OCI-M2 (cell line): Measurements from ENCODE around the gene NAA15.
A peak's percentile ranks its signal among the peaks of the same experiment; 100 is the strongest.
"Not testable (repeated sequence)": the region's sequence is repeated elsewhere in the genome, so short reads cannot be mapped to it uniquely, and the experiment has no call there.

Experiments used
- DNase-seq: peaks from one replicate; lab custom pipeline; 2025; ENCODE audit not compliant: unreplicated experiment; lab: John Stamatoyannopoulos, UW

Gene NAA15

GRCh38 chr4:139301113-139301820 lies at the start of gene NAA15:
TSS of gene NAA15 (plus strand) at chr4:139301505. CDS start at chr4:139301778, 273 bp downstream.
- peak; percentile 69 for DNase-seq

GRCh38 chr4:139253046-139253445 lies 48.3 kb upstream of the NAA15 start:
- no peak for DNase-seq

- no peak for DNase-seq
Observed at GRCh38 chr4:139253713-139254112, 47.6 kb upstream of the NAA15 start.

GRCh38 chr4:139255581-139255980 lies 45.7 kb upstream of the NAA15 start:
- not testable (repeated sequence) for DNase-seq

- DNase-seq: no peak
Observed at GRCh38 chr4:139256349-139256748, 45.0 kb upstream of the NAA15 start.

- DNase-seq: no peak
Observed at GRCh38 chr4:139265654-139266053, 35.7 kb upstream of the NAA15 start.

GRCh38 chr4:139266208-139266582 lies 35.1 kb upstream of the NAA15 start:
- no peak for DNase-seq

GRCh38 chr4:139266583-139267257 lies 34.6 kb upstream of the NAA15 start:
- no peak for DNase-seq

GRCh38 chr4:139267301-139267700 lies 34.0 kb upstream of the NAA15 start:
- DNase-seq: no peak

- no peak for DNase-seq
Observed at GRCh38 chr4:139273835-139274234, 27.5 kb upstream of the NAA15 start.

- DNase-seq: no peak
Observed at GRCh38 chr4:139274790-139275189, 26.5 kb upstream of the NAA15 start.

GRCh38 chr4:139275281-139275735 lies 26.0 kb upstream of the NAA15 start:
- DNase-seq: no peak

- DNase-seq: no peak
Observed at GRCh38 chr4:139278485-139278884, 22.8 kb upstream of the NAA15 start.

- no peak for DNase-seq
Observed at GRCh38 chr4:139278912-139279759, 22.2 kb upstream of the NAA15 start.

GRCh38 chr4:139279760-139280620 lies 21.3 kb upstream of the NAA15 start, which contains the start of gene MGARP:
TSS of gene MGARP (minus strand) at chr4:139280225. CDS start at chr4:139280158, 67 bp downstream.
- DNase-seq: no peak

GRCh38 chr4:139282065-139282720 lies 19.1 kb upstream of the NAA15 start:
- DNase-seq: no peak

- no peak for DNase-seq
Observed at GRCh38 chr4:139282721-139283075, 18.6 kb upstream of the NAA15 start.

- no peak for DNase-seq
Observed at GRCh38 chr4:139286186-139286698, 15.1 kb upstream of the NAA15 start.

GRCh38 chr4:139295206-139295941 lies 5.9 kb upstream of the NAA15 start:
- DNase-seq: peak; percentile 65
